ENCODE measurements around the gene WNT9B.

WNT9B gene

GRCh38 chr17:46895171-46895570 is 43.8 kb downstream of the WNT9B start:
- H3K9me3 ChIP-seq (ENCODE audit: control insufficient read depth, insufficient read depth, low read length) = no peaks in the 10 kb centered on the region
- H3K4me1 ChIP-seq (ENCODE audit: control insufficient read depth, insufficient read depth, low read length) = peaks cover 12% of the 10 kb centered on the region
- H3K9ac ChIP-seq (ENCODE audit: low read depth, low read length) = no peak overlapping the region
- no peak overlapping the region for H3K27ac ChIP-seq (ENCODE audit: low read depth, low read length)
- H3K27me3 ChIP-seq (ENCODE audit: control insufficient read depth, insufficient read depth, low read length) = no peaks in the 10 kb centered on the region
- H3K4me3 ChIP-seq (ENCODE audit: low read depth, low read length) = no peak overlapping the region
- H3K36me3 ChIP-seq (ENCODE audit: control insufficient read depth, insufficient read depth, low read length) = no peaks in the 10 kb centered on the region

GRCh38 chr17:46896991-46897390 is 45.6 kb downstream of the WNT9B start:
- no peaks in the 10 kb centered on the region for H3K27me3 ChIP-seq (ENCODE audit: control insufficient read depth, insufficient read depth, low read length)

DNA sequence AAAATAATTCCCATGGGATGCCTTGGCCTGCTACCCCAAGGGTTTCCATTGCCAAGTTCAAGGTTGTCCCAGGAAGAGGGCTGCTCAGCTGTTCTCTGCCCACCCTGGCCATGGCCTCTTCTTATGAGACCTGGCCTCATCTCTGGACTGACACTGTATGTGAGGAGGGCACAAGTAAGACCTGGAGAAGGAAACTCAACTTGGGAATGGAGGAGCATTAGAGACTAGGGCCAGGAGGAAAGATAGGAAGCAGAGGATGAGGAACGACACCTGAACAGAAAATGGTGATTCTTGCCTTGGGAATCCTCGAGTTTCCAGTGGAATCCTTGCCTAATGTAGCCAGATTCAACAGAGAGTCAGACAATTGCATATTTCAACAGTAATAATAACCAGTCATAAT is 47.0 kb downstream of the WNT9B start:
- no peak overlapping the region for H3K27ac ChIP-seq (ENCODE audit: low read depth, low read length)
- no peak overlapping the region for H3K9ac ChIP-seq (ENCODE audit: low read depth, low read length)
- no peaks in the 10 kb centered on the region for H3K9me3 ChIP-seq (ENCODE audit: control insufficient read depth, insufficient read depth, low read length)
- H3K4me3 ChIP-seq (ENCODE audit: low read depth, low read length) = no peak overlapping the region
- peaks cover 12% of the 10 kb centered on the region for H3K4me1 ChIP-seq (ENCODE audit: control insufficient read depth, insufficient read depth, low read length)
- no peaks in the 10 kb centered on the region for H3K36me3 ChIP-seq (ENCODE audit: control insufficient read depth, insufficient read depth, low read length)
- H3K27me3 ChIP-seq (ENCODE audit: control insufficient read depth, insufficient read depth, low read length) = no peaks in the 10 kb centered on the region

More at GRCh38 chr17:46896991-46897390, 45.6 kb downstream of the WNT9B start:
- Histone ChIP-seq H3K4me1 (ENCODE audit: control insufficient read depth, insufficient read depth, low read length) (peaks cover 12% of the 10 kb centered on the region), H3K9ac (ENCODE audit: low read depth, low read length) (no peak overlapping the region), H3K9me3 (ENCODE audit: control insufficient read depth, insufficient read depth, low read length) (no peaks in the 10 kb centered on the region), H3K4me3 (ENCODE audit: low read depth, low read length) (no peak overlapping the region), H3K36me3 (ENCODE audit: control insufficient read depth, insufficient read depth, low read length) (no peaks in the 10 kb centered on the region), H3K27ac (ENCODE audit: low read depth, low read length) (no peak overlapping the region)

DNA sequence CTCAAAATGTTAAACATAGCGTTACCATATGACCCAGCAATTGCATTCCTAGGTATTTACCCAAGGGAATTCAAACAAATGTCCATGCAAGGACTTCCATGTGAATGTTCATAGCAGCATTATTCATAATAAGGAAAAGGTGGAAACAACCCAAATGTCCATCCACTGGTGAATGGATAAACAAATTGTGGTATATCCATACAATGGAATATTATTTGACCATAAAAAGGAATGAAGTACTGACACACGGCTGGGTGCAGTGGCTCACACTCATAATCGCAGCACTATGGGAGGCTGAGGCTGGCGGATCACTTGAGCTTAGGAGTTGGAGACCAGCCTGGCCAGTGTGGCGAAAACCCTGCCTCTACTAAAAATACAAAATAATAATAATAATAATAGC is 47.5 kb downstream of the WNT9B start:
- Histone ChIP-seq H3K27me3 (ENCODE audit: control insufficient read depth, insufficient read depth, low read length) (no peaks in the 10 kb centered on the region), H3K9me3 (ENCODE audit: control insufficient read depth, insufficient read depth, low read length) (no peaks in the 10 kb centered on the region), H3K4me3 (ENCODE audit: low read depth, low read length) (no peak overlapping the region), H3K27ac (ENCODE audit: low read depth, low read length) (no peak overlapping the region), H3K9ac (ENCODE audit: low read depth, low read length) (no peak overlapping the region), H3K36me3 (ENCODE audit: control insufficient read depth, insufficient read depth, low read length) (no peaks in the 10 kb centered on the region), H3K4me1 (ENCODE audit: control insufficient read depth, insufficient read depth, low read length) (peaks cover 11% of the 10 kb centered on the region)

GRCh38 chr17:46901291-46901690 is 49.9 kb downstream of the WNT9B start:
- H3K4me3 ChIP-seq (ENCODE audit: low read depth, low read length) = no peak overlapping the region
- H3K9me3 ChIP-seq (ENCODE audit: control insufficient read depth, insufficient read depth, low read length) = no peaks in the 10 kb centered on the region
- H3K36me3 ChIP-seq (ENCODE audit: control insufficient read depth, insufficient read depth, low read length) = no peaks in the 10 kb centered on the region
- H3K27me3 ChIP-seq (ENCODE audit: control insufficient read depth, insufficient read depth, low read length) = no peaks in the 10 kb centered on the region
- no peak overlapping the region for H3K27ac ChIP-seq (ENCODE audit: low read depth, low read length)
- no peaks in the 10 kb centered on the region for H3K4me1 ChIP-seq (ENCODE audit: control insufficient read depth, insufficient read depth, low read length)
- H3K9ac ChIP-seq (ENCODE audit: low read depth, low read length) = no peak overlapping the region

- no peaks in the 10 kb centered on the region for H3K27me3 ChIP-seq (ENCODE audit: control insufficient read depth, insufficient read depth, low read length)
- no peaks in the 10 kb centered on the region for H3K36me3 ChIP-seq (ENCODE audit: control insufficient read depth, insufficient read depth, low read length)
- no peaks in the 10 kb centered on the region for H3K9me3 ChIP-seq (ENCODE audit: control insufficient read depth, insufficient read depth, low read length)
- no peaks in the 10 kb centered on the region for H3K4me1 ChIP-seq (ENCODE audit: control insufficient read depth, insufficient read depth, low read length)
- H3K9ac ChIP-seq (ENCODE audit: low read depth, low read length) = no peak overlapping the region
- H3K4me3 ChIP-seq (ENCODE audit: low read depth, low read length) = no peak overlapping the region
- no peak overlapping the region for H3K27ac ChIP-seq (ENCODE audit: low read depth, low read length)
These were observed 52.6 kb downstream of the WNT9B start for GRCh38 chr17:46903762-46904672.

- Histone ChIP-seq H3K9ac (ENCODE audit: low read depth, low read length) (no peak overlapping the region), H3K4me1 (ENCODE audit: control insufficient read depth, insufficient read depth, low read length) (no peaks in the 10 kb centered on the region), H3K9me3 (ENCODE audit: control insufficient read depth, insufficient read depth, low read length) (no peaks in the 10 kb centered on the region), H3K4me3 (ENCODE audit: low read depth, low read length) (no peak overlapping the region), H3K27ac (ENCODE audit: low read depth, low read length) (no peak overlapping the region), H3K36me3 (ENCODE audit: control insufficient read depth, insufficient read depth, low read length) (no peaks in the 10 kb centered on the region), H3K27me3 (ENCODE audit: control insufficient read depth, insufficient read depth, low read length) (no peaks in the 10 kb centered on the region; the same call in 1 of the 2 replicates)
These were observed 56.8 kb downstream of the WNT9B start for GRCh38 chr17:46908068-46908737.

GRCh38 chr17:46910179-46910927 is 59.0 kb downstream of the WNT9B start:
- Histone ChIP-seq H3K9me3 (ENCODE audit: control insufficient read depth, insufficient read depth, low read length) (no peaks in the 10 kb centered on the region), H3K9ac (ENCODE audit: low read depth, low read length) (no peak overlapping the region), H3K27ac (ENCODE audit: low read depth, low read length) (no peak overlapping the region), H3K27me3 (ENCODE audit: control insufficient read depth, insufficient read depth, low read length) (no peaks in the 10 kb centered on the region; the same call in 1 of the 2 replicates), H3K36me3 (ENCODE audit: control insufficient read depth, insufficient read depth, low read length) (no peaks in the 10 kb centered on the region), H3K4me3 (ENCODE audit: low read depth, low read length) (no peak overlapping the region), H3K4me1 (ENCODE audit: control insufficient read depth, insufficient read depth, low read length) (no peaks in the 10 kb centered on the region)

GRCh38 chr17:46911311-46911710 is 59.9 kb downstream of the WNT9B start:
- Histone ChIP-seq H3K27me3 (ENCODE audit: control insufficient read depth, insufficient read depth, low read length) (no peaks in the 10 kb centered on the region; the same call in 1 of the 2 replicates), H3K4me3 (ENCODE audit: low read depth, low read length) (no peak overlapping the region), H3K4me1 (ENCODE audit: control insufficient read depth, insufficient read depth, low read length) (no peaks in the 10 kb centered on the region), H3K9ac (ENCODE audit: low read depth, low read length) (no peak overlapping the region), H3K27ac (ENCODE audit: low read depth, low read length) (no peak overlapping the region), H3K9me3 (ENCODE audit: control insufficient read depth, insufficient read depth, low read length) (no peaks in the 10 kb centered on the region), H3K36me3 (ENCODE audit: control insufficient read depth, insufficient read depth, low read length) (no peaks in the 10 kb centered on the region)

GRCh38 chr17:46915596-46915995 is 64.2 kb downstream of the WNT9B start:
- Histone ChIP-seq H3K4me1 (ENCODE audit: control insufficient read depth, insufficient read depth, low read length) (no peaks in the 10 kb centered on the region), H3K9me3 (ENCODE audit: control insufficient read depth, insufficient read depth, low read length) (no peaks in the 10 kb centered on the region), H3K9ac (ENCODE audit: low read depth, low read length) (no peak overlapping the region)

More at GRCh38 chr17:46915596-46915995, 64.2 kb downstream of the WNT9B start:
- no peak overlapping the region for H3K4me3 ChIP-seq (ENCODE audit: low read depth, low read length)
- no peaks in the 10 kb centered on the region for H3K27me3 ChIP-seq (ENCODE audit: control insufficient read depth, insufficient read depth, low read length)
- H3K27ac ChIP-seq (ENCODE audit: low read depth, low read length) = no peak overlapping the region
- no peaks in the 10 kb centered on the region for H3K36me3 ChIP-seq (ENCODE audit: control insufficient read depth, insufficient read depth, low read length)

Data from HUES48 (cell line).